Upper lobe of right lung (tissue), 1 donor: ENCODE data around the gene CDADC1. TPM values are rescaled to one million over a fixed set of nuclear protein-coding genes. Genes with fewer than 3 reads are reported as not detected.

ENCODE experiments used
- ATAC-seq: fragments of 200-7000 bp; cut with Tn5 transposase; one replicate; pipeline ENCODE4 v1.9.1; 2020; ENCODE audit warnings: mild to moderate bottlenecking, moderate library complexity
- DNase-seq: peaks from one replicate; pipeline ENCODE4 v3.0.0-alpha.2; 2020
- H3K27ac ChIP-seq: fragments of 200-600 bp; one replicate; pipeline ENCODE4 v1.8.0; 2022
- H3K27me3 ChIP-seq: fragments of 200-600 bp; one replicate; pipeline ENCODE4 v1.8.0; 2022; ENCODE audit warnings: mild to moderate bottlenecking
- H3K36me3 ChIP-seq: fragments of 200-600 bp; one replicate; pipeline ENCODE4 v1.8.0; 2022
- H3K4me1 ChIP-seq: fragments of 200-600 bp; one replicate; pipeline ENCODE4 v1.8.0; 2022
- H3K4me3 ChIP-seq: fragments of 200-600 bp; one replicate; pipeline ENCODE4 v1.8.0; 2022; ENCODE audit warnings: mild to moderate bottlenecking
- H3K9me3 ChIP-seq: fragments of 200-600 bp; one replicate; pipeline ENCODE4 v1.8.0; 2022
- CTCF ChIP-seq: fragments of 200-600 bp; IDR thresholded peaks from one replicate; pipeline ENCODE4 v1.8.0; 2022; ENCODE audit warnings: antibody characterized with exemption
- intact Hi-C: fragments of 100-400 bp; cut with DNase I; formaldehyde crosslinking; loops from one replicate; pipeline ENCODE4 v1.11.0; 2022
- total RNA-seq: library from RNA; stranded (reverse); fragmentation: NEBNext Ultra II Directional; extraction: Animal tissue kit (Norgen Biotek cat#: 25700); gene quantifications from one replicate; pipeline ENCODE4 v1.2.1, GENCODE V29; 2021
- donor health status: DM: no; HTN: yes; CAD: no; lungs with severe emphysema.

Gene CDADC1
- total RNA-seq, 1 donor from 2014 or later = 13.8 TPM

- Histone ChIP-seq H3K9me3 (no peaks in the 10 kb centered on the region), H3K4me3 (no peak overlapping the region), H3K4me1 (no peaks in the 10 kb centered on the region), H3K36me3 (no peaks in the 10 kb centered on the region), H3K27me3 (no peaks in the 10 kb centered on the region), H3K27ac (no peak overlapping the region)
- TF ChIP-seq CTCF = peak; percentile 46
- DNase-seq (no peak), ATAC-seq (peak; percentile 76)
- intact Hi-C loops = no loop called here
Observed at GRCh38 chr13:49240017-49240416, 7.7 kb upstream of the CDADC1 start.

- ATAC-seq = no peak
- Histone ChIP-seq H3K4me1 (no peaks in the 10 kb centered on the region), H3K4me3 (no peak overlapping the region), H3K36me3 (no peaks in the 10 kb centered on the region), H3K9me3 (no peaks in the 10 kb centered on the region), H3K27me3 (no peaks in the 10 kb centered on the region), H3K27ac (no peak overlapping the region)
- TF ChIP-seq CTCF = no peak
- intact Hi-C loops = no loop called here
- no peak for DNase-seq
Observed at GRCh38 chr13:49241296-49241695, 6.4 kb upstream of the CDADC1 start.

GRCh38 chr13:49245101-49245500, 2.6 kb upstream of the CDADC1 start:
- Histone ChIP-seq H3K27me3 (no peaks in the 10 kb centered on the region), H3K36me3 (no peaks in the 10 kb centered on the region), H3K9me3 (no peaks in the 10 kb centered on the region), H3K4me3 (no peak overlapping the region), H3K27ac (no peak overlapping the region), H3K4me1 (peaks cover 18% of the 10 kb centered on the region)
- intact Hi-C loops = no loop called here
- TF ChIP-seq CTCF = no peak
- DNase-seq (no peak), ATAC-seq (no peak)

- peak; percentile 81 for ATAC-seq
- peaks cover 18% of the 10 kb centered on the region for H3K4me1 ChIP-seq
- no peaks in the 10 kb centered on the region for H3K36me3 ChIP-seq
- DNase-seq = no peak
- no peaks in the 10 kb centered on the region for H3K27me3 ChIP-seq
- no peaks in the 10 kb centered on the region for H3K9me3 ChIP-seq
- TF ChIP-seq CTCF = no peak
- H3K4me3 ChIP-seq = peak overlapping the region; percentile 86
- intact Hi-C loops = no loop called here
- peak overlapping the region; percentile 94 for H3K27ac ChIP-seq
Observed at GRCh38 chr13:49246850-49247642, 679 bp upstream of the CDADC1 start.

GRCh38 chr13:49248622-49249002, 887 bp downstream of the CDADC1 start:
- no peak for TF ChIP-seq CTCF
- H3K36me3 ChIP-seq = no peaks in the 10 kb centered on the region
- H3K27ac ChIP-seq = peak overlapping the region; percentile 94
- no peak for DNase-seq
- H3K27me3 ChIP-seq = no peaks in the 10 kb centered on the region
- peaks cover 18% of the 10 kb centered on the region for H3K4me1 ChIP-seq
- ATAC-seq = no peak
- intact Hi-C loops = no loop called here
- H3K9me3 ChIP-seq = no peaks in the 10 kb centered on the region
- H3K4me3 ChIP-seq = peak overlapping the region; percentile 86

- Histone ChIP-seq H3K27me3 (no peaks in the 10 kb centered on the region), H3K9me3 (no peaks in the 10 kb centered on the region), H3K4me1 (peaks cover 18% of the 10 kb centered on the region), H3K4me3 (no peak overlapping the region), H3K27ac (no peak overlapping the region), H3K36me3 (peaks cover 17% of the 10 kb centered on the region)
- intact Hi-C loops = no loop called here
- TF ChIP-seq CTCF = no peak
- no peak for ATAC-seq
- DNase-seq = no peak
Observed at GRCh38 chr13:49251326-49251725, 3.6 kb downstream of the CDADC1 start.
